CD4-positive, CD25-positive, alpha-beta regulatory T cell (primary cell): ENCODE data around the gene MORN1. TPM values are rescaled to one million over a fixed set of nuclear protein-coding genes. Genes with fewer than 3 reads are reported as not detected.

Experiments
- ATAC-seq, 2 donors: fragments of 150-1000 bp; cut with Tn5 transposase; one replicate each; pipeline ENCODE4 v1.10.0; 2021; ENCODE audit warnings: low read depth in 2 of 2, moderate number of reproducible peaks in 2 of 2, moderate library complexity in 1 of 2
- DNase-seq, 3 donors: peaks; one replicate each; pipeline versions ENCODE4 v3.0.0 to v3.0.0-alpha.2; 2012 to 2022; ENCODE audit warnings: mixed read lengths in 1 of 3
- H3K27ac ChIP-seq: one replicate; pipeline ENCODE4 v1.7.0; 2013; ENCODE audit warnings: mild to moderate bottlenecking, low read length; ENCODE audit not compliant: insufficient read depth, poor library complexity, severe bottlenecking
- H3K27me3 ChIP-seq: one replicate; pipeline ENCODE4 v1.7.0; 2013; ENCODE audit warnings: low read length; ENCODE audit not compliant: control insufficient read depth, insufficient read depth
- H3K36me3 ChIP-seq: one replicate; pipeline ENCODE4 v1.7.0; 2013; ENCODE audit warnings: mild to moderate bottlenecking, low read length, moderate library complexity; ENCODE audit not compliant: control insufficient read depth, insufficient read depth
- H3K4me1 ChIP-seq: 2 replicates; pipeline ENCODE4 v1.7.0; 2013; ENCODE audit warnings: mild to moderate bottlenecking, low read length; ENCODE audit not compliant: insufficient read depth, control insufficient read depth, poor library complexity, severe bottlenecking
- H3K4me3 ChIP-seq: one replicate; pipeline ENCODE4 v1.7.0; 2013; ENCODE audit warnings: low read depth, mild to moderate bottlenecking, low read length, moderate library complexity
- H3K9me3 ChIP-seq, 2 experiments: 1 replicate in 1 of 2; 2 replicates in 1 of 2; pipeline ENCODE4 v1.7.0; 2013; ENCODE audit warnings: low read length in 2 of 2, mild to moderate bottlenecking in 1 of 2, moderate library complexity in 1 of 2; ENCODE audit not compliant: control insufficient read depth in 2 of 2
- H3K27ac Mint-ChIP-seq, 3 donors: one replicate each; pipeline ENCODE4 v1.8.0; 2020 to 2022; ENCODE audit warnings: mild to moderate bottlenecking in 3 of 3, mixed read lengths in 3 of 3, moderate library complexity in 2 of 3
- H3K27me3 Mint-ChIP-seq: one replicate; pipeline ENCODE4 v1.8.0; 2022; ENCODE audit warnings: mild to moderate bottlenecking, mixed read lengths
- H3K36me3 Mint-ChIP-seq: one replicate; pipeline ENCODE4 v1.8.0; 2020; ENCODE audit warnings: mixed read lengths
- H3K4me1 Mint-ChIP-seq, 4 donors: one replicate each; pipeline ENCODE4 v1.8.0; 2020 to 2022; ENCODE audit warnings: mixed read lengths in 4 of 4, mild to moderate bottlenecking in 1 of 4
- H3K4me3 Mint-ChIP-seq, 4 donors: one replicate each; pipeline ENCODE4 v1.8.0; 2020 to 2022; ENCODE audit warnings: mild to moderate bottlenecking in 4 of 4, mixed read lengths in 4 of 4, moderate library complexity in 3 of 4
- H3K9me3 Mint-ChIP-seq, 7 donors: one replicate each; pipeline ENCODE4 v1.8.0; 2020 to 2022; ENCODE audit warnings: mixed read lengths in 7 of 7, mild to moderate bottlenecking in 3 of 7, moderate library complexity in 2 of 7
- polyA plus RNA-seq, 4 donors: library from polyadenylated mRNA; unstranded; fragments of 300-500 nt; fragmentation: Illumina TruSeq; gene quantifications; one replicate each; pipeline ENCODE4 v1.2.3, GENCODE V29; 2021
- total RNA-seq: library from RNA; stranded (reverse); gene quantifications from one replicate; pipeline ENCODE4 v1.2.3, GENCODE V29; 2022

Gene MORN1
- total and polyA plus RNA-seq, 5 donors from 2014 or later = 1.3 to 7.3 (median 2.4) TPM

DNA sequence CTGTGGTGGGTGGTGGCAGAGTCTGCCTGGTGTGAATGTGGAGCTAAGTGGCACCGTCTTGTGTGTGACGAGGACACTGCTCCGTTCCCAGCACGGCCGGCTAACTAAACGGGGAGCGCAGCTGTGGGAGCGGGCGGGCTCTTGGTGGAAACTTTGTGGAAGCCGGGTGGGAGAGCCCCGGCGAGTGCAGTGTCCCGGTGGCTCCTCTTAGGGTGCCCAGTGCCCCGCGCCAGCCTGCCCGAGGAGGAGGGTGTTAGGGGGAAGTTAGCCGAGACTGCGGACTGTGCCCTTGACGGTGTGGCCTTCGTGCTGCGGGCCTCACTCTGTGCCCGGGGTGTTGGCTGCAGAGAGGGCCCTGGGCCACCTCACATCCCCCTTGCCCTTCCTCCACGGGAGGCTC is 11.1 kb upstream of the MORN1 start:
- H3K27me3 Mint-ChIP-seq = no peaks in the 10 kb centered on the region
- no peaks in the 10 kb centered on the region for H3K27me3 ChIP-seq
- H3K4me1 ChIP-seq = no peaks in the 10 kb centered on the region
- H3K36me3 Mint-ChIP-seq = peaks cover 20% of the 10 kb centered on the region
- H3K27ac Mint-ChIP-seq = peak overlapping the region in 1 of 3 donors; percentile 20
- no peak overlapping the region for H3K4me3 Mint-ChIP-seq
- no peak for ATAC-seq
- peaks cover 75% of the 10 kb centered on the region for H3K36me3 ChIP-seq
- H3K9me3 Mint-ChIP-seq = no peaks in the 10 kb centered on the region
- H3K9me3 ChIP-seq = no peaks in the 10 kb centered on the region
- peaks cover 0 to 20% (median 4%) of the 10 kb centered on the region in 4 donors for H3K4me1 Mint-ChIP-seq
- no peak for DNase-seq
- H3K27ac ChIP-seq = no peak overlapping the region
- no peak overlapping the region for H3K4me3 ChIP-seq

GRCh38 chr1:2400950-2401649 is 9.7 kb upstream of the MORN1 start:
- Mint-ChIP-seq H3K27ac (peak overlapping the region in 2 of 3 donors; percentile 14 to 42), H3K4me3 (peak overlapping the region in 1 of 4 donors; percentile 44), H3K9me3 (no peaks in the 10 kb centered on the region), H3K27me3 (no peaks in the 10 kb centered on the region), H3K36me3 (peaks cover 28% of the 10 kb centered on the region), H3K4me1 (peaks cover 0 to 28% (median 8%) of the 10 kb centered on the region in 4 donors)
- Histone ChIP-seq H3K4me1 (no peaks in the 10 kb centered on the region), H3K27me3 (no peaks in the 10 kb centered on the region), H3K27ac (no peak overlapping the region), H3K9me3 (no peaks in the 10 kb centered on the region), H3K36me3 (peaks cover 86% of the 10 kb centered on the region), H3K4me3 (no peak overlapping the region)
- no peak for DNase-seq
- ATAC-seq = no peak

DNA sequence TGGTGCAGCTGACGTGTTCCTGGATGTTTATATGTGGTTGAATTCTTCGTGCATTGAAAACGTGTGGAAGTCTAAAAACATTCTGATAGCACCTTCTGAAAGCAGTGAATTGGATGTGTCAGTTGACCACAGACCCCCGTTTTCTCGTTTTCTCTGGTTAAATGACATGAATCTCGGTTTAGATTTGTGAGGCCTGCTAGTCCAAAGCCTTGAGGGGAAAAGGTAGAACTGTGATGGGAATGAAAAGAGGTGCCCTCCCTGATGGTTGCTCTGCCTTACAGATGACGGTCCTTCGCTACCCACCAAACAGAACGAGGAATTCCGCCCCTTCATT is 9.2 kb upstream of the MORN1 start:
- Histone ChIP-seq H3K4me3 (no peak overlapping the region), H3K4me1 (no peaks in the 10 kb centered on the region), H3K9me3 (no peaks in the 10 kb centered on the region), H3K36me3 (peaks cover 89% of the 10 kb centered on the region), H3K27me3 (no peaks in the 10 kb centered on the region), H3K27ac (no peak overlapping the region)
- peaks cover 0 to 29% (median 8%) of the 10 kb centered on the region in 4 donors for H3K4me1 Mint-ChIP-seq
- H3K27me3 Mint-ChIP-seq = no peaks in the 10 kb centered on the region
- no peak overlapping the region for H3K4me3 Mint-ChIP-seq
- peak overlapping the region in 2 of 3 donors; percentile 38 to 42 for H3K27ac Mint-ChIP-seq
- peaks cover 28% of the 10 kb centered on the region for H3K36me3 Mint-ChIP-seq
- DNase-seq = no peak
- no peaks in the 10 kb centered on the region for H3K9me3 Mint-ChIP-seq
- ATAC-seq = no peak

GRCh38 chr1:2399890-2400575 is 8.7 kb upstream of the MORN1 start:
- ATAC-seq = no peak
- Histone ChIP-seq H3K27me3 (no peaks in the 10 kb centered on the region), H3K4me1 (no peaks in the 10 kb centered on the region), H3K36me3 (peaks cover 88% of the 10 kb centered on the region), H3K27ac (no peak overlapping the region), H3K4me3 (no peak overlapping the region), H3K9me3 (no peaks in the 10 kb centered on the region)
- H3K27ac Mint-ChIP-seq = peak overlapping the region in 1 of 3 donors; percentile 38
- no peak for DNase-seq
- no peak overlapping the region for H3K4me3 Mint-ChIP-seq
- H3K27me3 Mint-ChIP-seq = no peaks in the 10 kb centered on the region
- H3K9me3 Mint-ChIP-seq = no peaks in the 10 kb centered on the region
- peaks cover 28% of the 10 kb centered on the region for H3K36me3 Mint-ChIP-seq
- peaks cover 0 to 32% (median 8%) of the 10 kb centered on the region in 4 donors for H3K4me1 Mint-ChIP-seq

- no peak overlapping the region for H3K27ac ChIP-seq
- H3K36me3 Mint-ChIP-seq = peaks cover 28% of the 10 kb centered on the region
- ATAC-seq = no peak
- H3K4me1 Mint-ChIP-seq = peaks cover 0 to 42% (median 17%) of the 10 kb centered on the region in 4 donors
- H3K36me3 ChIP-seq = peaks cover 86% of the 10 kb centered on the region
- DNase-seq = no peak
- no peaks in the 10 kb centered on the region for H3K9me3 Mint-ChIP-seq
- H3K4me1 ChIP-seq = peaks cover 9% of the 10 kb centered on the region
- H3K27me3 Mint-ChIP-seq = no peaks in the 10 kb centered on the region
- H3K9me3 ChIP-seq = no peaks in the 10 kb centered on the region
- no peaks in the 10 kb centered on the region for H3K27me3 ChIP-seq
- no peak overlapping the region for H3K4me3 ChIP-seq
- peak overlapping the region in 2 of 3 donors; percentile 39 to 91 for H3K27ac Mint-ChIP-seq
- H3K4me3 Mint-ChIP-seq = no peak overlapping the region
Measured at GRCh38 chr1:2398871-2399270, 7.5 kb upstream of the MORN1 start.

DNA sequence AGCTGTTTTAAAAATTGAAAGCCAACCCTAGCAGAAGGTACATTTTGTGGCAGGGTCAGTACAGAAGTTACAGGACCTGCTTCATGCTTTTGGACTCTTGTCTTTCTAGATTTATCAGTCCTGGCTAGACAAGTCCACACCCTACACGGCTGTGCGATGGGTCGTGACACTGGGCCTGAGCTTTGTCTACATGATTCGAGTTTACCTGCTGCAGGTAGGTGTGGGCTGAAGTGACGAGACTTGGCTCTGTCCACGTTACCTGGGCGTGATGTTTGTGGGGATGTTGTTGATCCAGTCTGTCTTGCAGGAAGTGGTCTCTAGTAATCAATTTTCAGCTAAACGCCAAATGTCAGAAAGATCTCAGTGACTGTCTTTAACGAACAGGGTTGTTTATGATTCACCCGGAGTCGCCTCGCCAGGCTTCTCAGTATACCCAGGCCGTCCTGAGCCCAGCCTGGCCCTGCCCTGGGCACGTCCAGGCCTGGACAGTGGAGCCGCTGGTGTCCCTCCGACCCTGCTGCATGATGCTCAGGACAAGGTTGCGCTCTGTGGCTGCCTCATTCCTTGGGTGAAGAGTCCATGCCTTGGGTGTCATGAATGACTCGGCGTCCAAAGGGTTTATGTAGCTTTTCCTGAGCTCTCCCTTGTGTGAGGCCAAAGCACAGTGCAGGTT is 5.8 kb upstream of the MORN1 start:
- Histone ChIP-seq H3K4me1 (peaks cover 23% of the 10 kb centered on the region), H3K36me3 (peaks cover 72% of the 10 kb centered on the region), H3K9me3 (no peaks in the 10 kb centered on the region), H3K4me3 (no peak overlapping the region), H3K27me3 (no peaks in the 10 kb centered on the region), H3K27ac (no peak overlapping the region)
- Mint-ChIP-seq H3K36me3 (peaks cover 26% of the 10 kb centered on the region), H3K27ac (no peak overlapping the region), H3K4me3 (peak overlapping the region in 2 of 4 donors; percentile 41 to 56), H3K4me1 (peaks cover 0 to 59% (median 33%) of the 10 kb centered on the region in 4 donors), H3K27me3 (no peaks in the 10 kb centered on the region), H3K9me3 (no peaks in the 10 kb centered on the region)
- DNase-seq (no peak), ATAC-seq (no peak)

- H3K4me1 Mint-ChIP-seq = peaks cover 0 to 53% (median 33%) of the 10 kb centered on the region in 4 donors
- H3K9me3 Mint-ChIP-seq = no peaks in the 10 kb centered on the region
- peak overlapping the region in 1 of 3 donors; percentile 56 for H3K27ac Mint-ChIP-seq
- H3K4me1 ChIP-seq = peaks cover 25% of the 10 kb centered on the region
- ATAC-seq (no peak), DNase-seq (no peak)
- no peaks in the 10 kb centered on the region for H3K27me3 Mint-ChIP-seq
- H3K36me3 Mint-ChIP-seq = peaks cover 21% of the 10 kb centered on the region
- no peaks in the 10 kb centered on the region for H3K9me3 ChIP-seq
- H3K27me3 ChIP-seq = no peaks in the 10 kb centered on the region
- H3K4me3 ChIP-seq = no peak overlapping the region
- peak overlapping the region in 1 of 4 donors; percentile 56 for H3K4me3 Mint-ChIP-seq
- peaks cover 65% of the 10 kb centered on the region for H3K36me3 ChIP-seq
- H3K27ac ChIP-seq = no peak overlapping the region
Measured at GRCh38 chr1:2396476-2396875, 5.1 kb upstream of the MORN1 start.
